K562 treated with DMSO at 1 percent for 24 hours (cell line): Measurements from ENCODE around the gene TTC24. TPM values are rescaled to one million over a fixed set of nuclear protein-coding genes. Genes with fewer than 3 reads are reported as not detected.

ENCODE experiments used
- total RNA-seq: library from RNA; unstranded; fragments of 300-600 nt; gene quantifications from 2 replicates; pipeline ENCODE4 v1.2.3, GENCODE V29; 2022; ENCODE audit warnings: low read depth; ENCODE audit not compliant: insufficient read depth

TTC24 gene
- total RNA-seq: not detected in 2 replicates

GRCh38 chr1:156579472-156579871 lies at the start of gene TTC24:
TSS of gene TTC24 (plus strand) at chr1:156579723. CDS start at chr1:156581365, 1,642 bp downstream.

DNA sequence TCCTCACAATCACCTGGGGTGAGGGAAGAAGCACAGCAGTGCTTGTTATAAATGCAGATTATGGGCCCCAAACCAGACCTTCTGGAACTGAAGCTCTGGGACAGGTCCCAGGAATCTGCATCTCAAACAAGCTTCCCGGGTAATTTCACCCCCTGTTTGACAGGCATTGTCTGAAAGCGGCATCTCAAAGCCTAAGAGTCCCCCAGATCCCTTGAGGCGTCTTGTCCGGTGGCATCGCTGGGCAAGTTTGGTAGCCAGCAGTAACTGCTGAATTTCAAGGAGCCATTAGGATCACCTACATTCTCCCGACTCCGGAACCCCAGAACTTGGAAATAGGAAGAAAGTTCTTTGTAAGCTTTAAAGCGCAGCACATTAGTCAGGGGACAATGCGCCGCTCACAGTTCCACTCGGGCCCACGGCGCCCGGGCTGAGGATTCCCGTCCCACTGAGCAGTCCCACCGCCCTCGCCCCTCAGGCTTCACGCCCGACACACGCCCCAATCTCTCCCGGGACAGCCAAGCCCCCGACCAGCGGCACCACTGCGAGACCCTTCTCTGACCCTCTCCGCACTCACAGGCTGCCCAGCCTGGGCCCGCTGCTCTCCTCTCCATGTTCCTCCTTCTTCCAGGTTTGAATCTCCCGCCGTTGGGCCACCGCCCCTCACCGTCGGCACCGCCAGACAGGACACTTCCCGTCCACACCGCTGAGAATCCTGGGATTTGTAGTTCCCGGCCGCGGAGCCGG lies 7.4 kb upstream of the TTC24 start, which contains the start of gene IQGAP3:
Gene IQGAP3 (minus strand): TSS at position 647 of the 744 bp plus-strand sequence. CDS start 36 bp downstream, at position 611.

DNA sequence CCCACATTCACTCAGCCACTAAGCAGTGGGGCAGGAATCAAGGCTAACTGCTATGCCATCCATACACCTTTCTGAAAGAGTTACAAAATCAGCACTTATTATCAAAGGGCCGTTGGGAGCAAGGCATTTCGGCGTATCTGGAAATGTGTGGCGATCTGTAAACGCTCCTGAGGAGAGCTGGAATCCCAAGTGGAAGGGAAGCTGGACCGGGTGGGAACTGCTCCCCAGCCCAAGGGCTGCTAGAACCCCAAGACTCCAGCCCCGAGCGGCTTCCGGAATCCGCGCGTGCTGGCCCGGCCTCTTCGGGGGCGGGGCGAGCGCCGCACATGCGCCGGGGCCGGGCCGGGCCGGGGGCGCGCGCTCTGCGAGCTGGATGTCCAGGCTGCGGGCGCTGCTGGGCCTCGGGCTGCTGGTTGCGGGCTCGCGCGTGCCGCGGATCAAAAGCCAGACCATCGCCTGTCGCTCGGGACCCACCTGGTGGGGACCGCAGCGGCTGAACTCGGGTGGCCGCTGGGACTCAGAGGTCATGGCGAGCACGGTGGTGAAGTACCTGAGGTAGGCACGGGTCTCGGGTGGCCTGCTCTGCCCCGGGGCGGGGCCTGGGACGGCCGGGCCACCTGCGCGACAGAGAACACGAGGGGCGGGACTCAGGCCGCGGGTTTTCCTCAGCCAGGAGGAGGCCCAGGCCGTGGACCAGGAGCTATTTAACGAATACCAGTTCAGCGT lies 12.1 kb downstream of the TTC24 start, which contains the start of gene NAXE:
Gene NAXE (plus strand): TSS at position 345 of the 726 bp plus-strand sequence. CDS start 29 bp downstream, at position 374.

DNA sequence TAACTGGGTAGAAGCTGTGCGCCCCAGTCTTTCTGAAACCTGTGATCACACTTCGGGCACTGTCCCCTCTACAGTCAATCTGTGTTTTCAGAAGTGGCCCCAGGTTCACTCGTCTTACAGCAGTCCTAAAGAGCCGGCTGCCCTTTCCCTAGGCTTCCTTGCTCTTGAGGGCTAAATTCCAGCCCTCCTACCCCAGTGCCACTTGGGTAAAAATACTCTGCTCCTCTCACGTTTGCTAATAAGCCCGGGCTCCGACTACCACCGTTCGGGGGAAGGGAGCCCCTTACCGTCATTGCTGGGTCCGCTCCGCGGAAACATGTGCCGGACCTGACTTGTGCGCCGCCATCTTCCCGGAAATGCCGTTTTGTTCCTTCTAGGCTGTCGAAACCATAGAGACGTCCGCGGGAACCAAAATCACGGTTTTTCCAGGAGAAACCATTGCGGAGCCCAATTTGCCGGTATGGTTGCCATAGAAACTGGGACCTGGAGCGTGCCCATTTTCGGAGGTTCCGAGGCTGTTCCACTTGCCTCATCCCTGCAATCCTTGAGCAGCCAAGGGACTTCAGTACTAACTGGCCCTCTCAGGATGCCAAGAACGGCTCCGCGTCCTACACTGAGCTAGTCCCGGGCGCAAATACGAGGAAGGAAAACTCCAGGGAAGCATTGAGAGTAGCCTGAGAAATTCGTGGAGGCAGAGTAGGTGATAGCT lies 21.8 kb downstream of the TTC24 start, which contains the start of gene GPATCH4:
Gene GPATCH4 (minus strand): TSS at position 358 of the 709 bp plus-strand sequence.

DNA sequence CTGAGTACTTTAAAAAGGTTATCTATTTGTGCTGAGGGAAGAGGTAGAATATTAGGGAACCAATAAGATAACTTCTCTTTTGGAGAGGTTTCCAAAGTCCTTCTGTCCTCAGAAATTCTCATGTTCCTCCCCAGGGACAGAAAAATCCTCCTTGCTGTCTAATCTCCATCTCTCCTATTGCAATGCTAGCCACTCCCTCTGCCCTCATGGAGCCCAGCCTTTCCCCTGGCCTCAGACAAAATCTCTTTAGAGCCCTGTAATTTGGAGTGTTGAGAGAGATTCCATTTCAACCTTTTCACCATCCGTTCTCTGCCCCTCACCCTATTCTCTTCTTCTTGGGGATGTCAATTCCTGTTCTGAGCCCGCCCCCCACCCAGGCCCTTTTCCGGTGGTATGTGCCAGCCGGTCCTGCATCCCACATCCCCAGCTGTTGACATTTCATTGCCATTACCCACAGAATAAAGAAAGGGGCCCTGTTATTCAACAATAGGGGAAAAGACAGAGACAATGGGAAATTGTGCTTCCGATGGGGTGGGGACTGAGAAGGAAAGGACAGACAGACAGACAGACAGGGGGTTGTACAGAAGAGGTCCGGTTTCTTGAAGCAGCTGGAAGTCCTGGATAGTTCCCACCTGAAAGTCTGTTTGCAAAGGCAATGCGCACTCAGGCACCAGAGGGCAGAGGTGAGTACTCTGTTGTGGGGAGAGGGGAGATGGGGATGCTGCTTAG lies 39.5 kb downstream of the TTC24 start, which contains the start of gene HAPLN2:
Gene HAPLN2 (plus strand): TSS at position 563 of the 729 bp plus-strand sequence. CDS start 4,076 bp downstream, outside the sequence.

Other genes with a start within 250 kb of the TTC24 start
- gene CCT3, start 241.4 kb upstream of the TTC24 start, total RNA-seq: 299 and 322 TPM in 2 replicates
- 2.1 TPM in 1 of 2 replicates, not detected in the other for gene TSACC, start 241.2 kb upstream of the TTC24 start, total RNA-seq
- not detected in 2 replicates for gene RHBG, start 210.5 kb upstream of the TTC24 start, total RNA-seq
- 12.9 and 13.0 TPM in 2 replicates for gene MEF2D, start 78.9 kb upstream of the TTC24 start, total RNA-seq
- gene IQGAP3, start 7.2 kb upstream of the TTC24 start, total RNA-seq: 25.8 and 26.3 TPM in 2 replicates
- gene NAXE, start 12.1 kb downstream of the TTC24 start, total RNA-seq: 150 and 152 TPM in 2 replicates
- 14.5 and 15.0 TPM in 2 replicates for gene GPATCH4, start 21.8 kb downstream of the TTC24 start, total RNA-seq
- 5.1 and 5.2 TPM in 2 replicates for gene HAPLN2, start 39.7 kb downstream of the TTC24 start, total RNA-seq
- 0.31 and 0.39 TPM in 2 replicates for gene BCAN, start 62.4 kb downstream of the TTC24 start, total RNA-seq
- gene NES, start 97.7 kb downstream of the TTC24 start, total RNA-seq: 6.8 and 7.7 TPM in 2 replicates
- gene CRABP2, start 125.9 kb downstream of the TTC24 start, total RNA-seq: 2.5 and 4.2 TPM in 2 replicates
- 72.0 and 76.3 TPM in 2 replicates for gene METTL25B, start 148.7 kb downstream of the TTC24 start, total RNA-seq
- gene ISG20L2, start 149.0 kb downstream of the TTC24 start, total RNA-seq: 35.3 and 37.3 TPM in 2 replicates
- gene MRPL24, start 161.4 kb downstream of the TTC24 start, total RNA-seq: 21.1 and 32.9 TPM in 2 replicates
- 155 and 157 TPM in 2 replicates for gene HDGF, start 172.0 kb downstream of the TTC24 start, total RNA-seq
- gene PRCC, start 187.8 kb downstream of the TTC24 start, total RNA-seq: 92.3 and 97.2 TPM in 2 replicates
- gene SH2D2A, start 237.1 kb downstream of the TTC24 start, total RNA-seq: 13.8 and 17.6 TPM in 2 replicates